Kidney epithelial cell (primary cell): ENCODE data around the gene LRP5. TPM values are rescaled to one million over a fixed set of nuclear protein-coding genes. Genes with fewer than 3 reads are reported as not detected.

Experiments
- DNase-seq: peaks from one replicate; pipeline ENCODE4 v3.0.0-alpha.2; 2010; ENCODE audit warnings: low read depth
- H3K27me3 ChIP-seq: 2 replicates; pipeline ENCODE4 v1.6.0; 2011; ENCODE audit warnings: low read length; ENCODE audit not compliant: control insufficient read depth, insufficient read depth
- H3K36me3 ChIP-seq: 2 replicates; pipeline ENCODE4 v1.5.1; 2011; ENCODE audit warnings: low read length; ENCODE audit not compliant: control insufficient read depth, insufficient read depth
- H3K4me3 ChIP-seq: 2 replicates; pipeline ENCODE4 v1.5.1; 2011; ENCODE audit warnings: low read depth, mild to moderate bottlenecking, control low read depth, low read length
- CTCF ChIP-seq: IDR thresholded peaks from 2 replicates; pipeline ENCODE4 v1.5.1; 2011; ENCODE audit warnings: mild to moderate bottlenecking, moderate library complexity, low read length, control low read depth, inconsistent platforms; ENCODE audit not compliant: insufficient read depth, poor library complexity, severe bottlenecking
- total RNA-seq: library from RNA; depleted of rRNA; stranded (reverse); fragments of >200 nt; gene quantifications from 2 replicates; pipeline ENCODE4 v1.2.3, GENCODE V29; 2015

Gene LRP5
- total RNA-seq, 1 donor from 2014 or later = 31.6 TPM

GRCh38 chr11:68353669-68354068 lies 41.3 kb downstream of the LRP5 start:
- Histone ChIP-seq H3K27me3 (no peaks in the 10 kb centered on the region), H3K4me3 (no peak overlapping the region), H3K36me3 (no peaks in the 10 kb centered on the region)
- no peak for TF ChIP-seq CTCF
- DNase-seq = no peak

- Histone ChIP-seq H3K4me3 (no peak overlapping the region), H3K27me3 (no peaks in the 10 kb centered on the region), H3K36me3 (peaks cover 2% of the 10 kb centered on the region)
- no peak for TF ChIP-seq CTCF
- DNase-seq = peak; percentile 31
These were observed 41.9 kb downstream of the LRP5 start for GRCh38 chr11:68354148-68354872.

GRCh38 chr11:68355471-68355870 lies 43.1 kb downstream of the LRP5 start:
- Histone ChIP-seq H3K27me3 (no peaks in the 10 kb centered on the region), H3K4me3 (no peak overlapping the region), H3K36me3 (peaks cover 2% of the 10 kb centered on the region)
- no peak for TF ChIP-seq CTCF
- DNase-seq = no peak

GRCh38 chr11:68357568-68357967 lies 45.2 kb downstream of the LRP5 start:
- Histone ChIP-seq H3K4me3 (no peak overlapping the region), H3K36me3 (peaks cover 2% of the 10 kb centered on the region), H3K27me3 (no peaks in the 10 kb centered on the region)
- no peak for DNase-seq
- no peak for TF ChIP-seq CTCF

DNA sequence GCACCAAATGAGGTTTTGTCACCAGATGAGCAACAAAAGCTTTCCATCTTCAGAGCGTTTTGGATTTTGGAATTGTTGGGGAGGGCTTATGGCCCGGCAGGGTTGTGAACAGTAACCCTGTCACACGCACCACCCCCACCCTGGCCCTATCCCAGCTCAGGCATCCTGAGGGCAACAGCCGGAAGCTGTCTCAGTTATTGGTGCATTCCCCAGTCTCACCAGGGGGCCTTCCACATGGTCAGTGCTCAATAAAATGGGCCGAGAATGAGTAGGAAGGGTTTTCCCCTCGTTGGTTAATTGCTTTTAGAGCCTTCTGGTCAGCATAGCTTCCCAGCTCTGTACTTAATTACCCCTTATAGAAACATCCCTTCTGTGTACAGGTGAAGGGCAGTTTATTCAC lies 46.0 kb downstream of the LRP5 start:
- no peaks in the 10 kb centered on the region for H3K27me3 ChIP-seq
- TF ChIP-seq CTCF = no peak
- DNase-seq = no peak
- no peak overlapping the region for H3K4me3 ChIP-seq
- H3K36me3 ChIP-seq = peaks cover 2% of the 10 kb centered on the region

- no peak for TF ChIP-seq CTCF
- Histone ChIP-seq H3K27me3 (no peaks in the 10 kb centered on the region), H3K36me3 (peaks cover 2% of the 10 kb centered on the region), H3K4me3 (no peak overlapping the region)
- no peak for DNase-seq
These were observed 49.3 kb downstream of the LRP5 start for GRCh38 chr11:68361702-68362101.
